Astrocyte (in vitro differentiated cells and primary cell): ENCODE measurements around the gene HDAC1. TPM values are rescaled to one million over a fixed set of nuclear protein-coding genes. Genes with fewer than 3 reads are reported as not detected.

Experiments
- DNase-seq: peaks from one replicate; pipeline ENCODE4 v3.0.0-alpha.2; 2010; ENCODE audit warnings: low read depth
- FAIRE-seq: peaks from 2 replicates; lab custom pipeline; 2011; peaks lifted over from hg19 to GRCh38; lab: Jason Lieb, UNC
- H2AFZ ChIP-seq: 2 replicates; pipeline ENCODE4 v1.6.0; 2012; ENCODE audit warnings: low read depth, low read length, inconsistent platforms
- H3K27ac ChIP-seq: 2 replicates; pipeline ENCODE4 v1.5.1; 2011; ENCODE audit warnings: low read depth, low read length, inconsistent platforms
- H3K27me3 ChIP-seq: 2 replicates; pipeline ENCODE4 v1.6.0; 2011; ENCODE audit warnings: low read length, inconsistent platforms; ENCODE audit not compliant: insufficient read depth
- H3K36me3 ChIP-seq: 2 replicates; pipeline ENCODE4 v1.5.1; 2011; ENCODE audit warnings: low read length, inconsistent platforms; ENCODE audit not compliant: insufficient read depth
- H3K4me1 ChIP-seq: 2 replicates; pipeline ENCODE4 v1.5.1; 2011; ENCODE audit warnings: low read length, inconsistent platforms; ENCODE audit not compliant: insufficient read depth
- H3K4me2 ChIP-seq: 2 replicates; pipeline ENCODE4 v1.6.0; 2012; ENCODE audit warnings: low read length, inconsistent platforms
- H3K4me3 ChIP-seq: 2 replicates; pipeline ENCODE4 v1.5.1; 2011; ENCODE audit warnings: low read depth, mild to moderate bottlenecking, low read length, inconsistent platforms; ENCODE audit not compliant: insufficient read depth
- H3K79me2 ChIP-seq: 2 replicates; pipeline ENCODE4 v1.6.0; 2012; ENCODE audit warnings: mild to moderate bottlenecking, low read length, inconsistent platforms; ENCODE audit not compliant: insufficient read depth
- H3K9ac ChIP-seq: 2 replicates; pipeline ENCODE4 v1.6.0; 2012; ENCODE audit warnings: mild to moderate bottlenecking, low read length, inconsistent platforms
- H3K9me3 ChIP-seq: 2 replicates; pipeline ENCODE4 v1.5.1; 2012; ENCODE audit warnings: low read depth, mild to moderate bottlenecking, low read length, inconsistent platforms; ENCODE audit not compliant: insufficient read depth
- H4K20me1 ChIP-seq: 2 replicates; pipeline ENCODE4 v1.6.0; 2012; ENCODE audit warnings: low read length, inconsistent platforms; ENCODE audit not compliant: insufficient read depth
- H3K27ac Mint-ChIP-seq: one replicate; pipeline ENCODE4 v1.8.0; 2021; ENCODE audit warnings: mild to moderate bottlenecking, mixed read lengths; ENCODE audit not compliant: unreplicated experiment
- H3K27me3 Mint-ChIP-seq: one replicate; pipeline ENCODE4 v1.8.0; 2021; ENCODE audit warnings: low read depth, mixed read lengths; ENCODE audit not compliant: unreplicated experiment
- H3K36me3 Mint-ChIP-seq: one replicate; pipeline ENCODE4 v1.8.0; 2021; ENCODE audit warnings: low read depth, mixed read lengths; ENCODE audit not compliant: unreplicated experiment
- H3K4me1 Mint-ChIP-seq: one replicate; pipeline ENCODE4 v1.8.0; 2021; ENCODE audit warnings: low read depth, mixed read lengths; ENCODE audit not compliant: unreplicated experiment
- H3K4me3 Mint-ChIP-seq: one replicate; pipeline ENCODE4 v1.8.0; 2021; ENCODE audit warnings: mild to moderate bottlenecking, moderate library complexity, mixed read lengths; ENCODE audit not compliant: unreplicated experiment
- H3K9me3 Mint-ChIP-seq: one replicate; pipeline ENCODE4 v1.8.0; 2021; ENCODE audit warnings: mild to moderate bottlenecking, mixed read lengths; ENCODE audit not compliant: unreplicated experiment
- EZH2 ChIP-seq: IDR thresholded peaks from 2 replicates; pipeline ENCODE4 v1.6.1; 2012; ENCODE audit warnings: mild to moderate bottlenecking, low read length, inconsistent platforms; ENCODE audit not compliant: insufficient read depth
- total RNA-seq: library from RNA; stranded (reverse); gene quantifications from 2 replicates; pipeline ENCODE4 v1.2.1, GENCODE V29; 2021
- TF ChIP-seq, protein P1 (sequence below): IDR thresholded peaks from 2 replicates; pipeline ENCODE4 v1.5.1; 2011; ENCODE audit warnings: low read depth, mild to moderate bottlenecking, inconsistent platforms, low read length, moderate library complexity; ENCODE audit not compliant: insufficient read depth

The HDAC1 gene
- total RNA-seq, 1 donor from 2014 or later = 99.6 TPM

DNA sequence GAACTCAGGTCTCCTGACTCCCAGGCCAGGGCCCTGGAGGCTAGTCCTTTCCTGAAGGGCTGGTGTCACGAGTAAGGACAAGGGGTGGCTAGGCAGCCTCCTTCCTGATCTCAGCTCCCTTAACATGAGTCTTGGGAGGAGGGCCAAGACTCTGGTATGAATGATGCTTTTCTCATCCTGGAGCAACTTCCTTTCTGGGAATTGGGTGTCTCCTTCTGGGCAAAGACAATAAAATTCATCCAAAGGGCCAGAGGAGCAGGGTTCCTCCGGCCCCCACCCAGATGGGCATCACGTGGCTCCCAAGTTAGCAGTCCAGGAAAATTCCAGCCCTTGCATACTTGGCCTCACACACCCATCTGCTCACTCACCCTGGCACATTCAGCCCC is 45.0 kb upstream of the HDAC1 start, which contains the start of gene FAM167B:
Gene FAM167B, plus strand, starts transcription at position 335 of the 386 bp plus-strand sequence. CDS start 200 bp downstream, outside the sequence.
- Histone ChIP-seq H3K36me3 (no peaks in the 10 kb centered on the region), H3K4me1 (peaks cover 23% of the 10 kb centered on the region), H3K4me3 (no peak within 1 kb of the TSS), H3K9me3 (no peaks in the 10 kb centered on the region), H3K79me2 (no peaks in the 10 kb centered on the region), H3K27ac (no peak within 1 kb of the TSS), H4K20me1 (no peaks in the 10 kb centered on the region), H3K27me3 (no peaks in the 10 kb centered on the region), H3K4me2 (peak within 1 kb of the TSS; percentile 72), H3K9ac (no peak within 1 kb of the TSS), H2AFZ (peak within 1 kb of the TSS; percentile 32)
- H3K36me3 Mint-ChIP-seq = no peaks in the 10 kb centered on the region
- FAIRE-seq (no peak), DNase-seq (peak; percentile 57)
- TF ChIP-seq, protein P1, sequence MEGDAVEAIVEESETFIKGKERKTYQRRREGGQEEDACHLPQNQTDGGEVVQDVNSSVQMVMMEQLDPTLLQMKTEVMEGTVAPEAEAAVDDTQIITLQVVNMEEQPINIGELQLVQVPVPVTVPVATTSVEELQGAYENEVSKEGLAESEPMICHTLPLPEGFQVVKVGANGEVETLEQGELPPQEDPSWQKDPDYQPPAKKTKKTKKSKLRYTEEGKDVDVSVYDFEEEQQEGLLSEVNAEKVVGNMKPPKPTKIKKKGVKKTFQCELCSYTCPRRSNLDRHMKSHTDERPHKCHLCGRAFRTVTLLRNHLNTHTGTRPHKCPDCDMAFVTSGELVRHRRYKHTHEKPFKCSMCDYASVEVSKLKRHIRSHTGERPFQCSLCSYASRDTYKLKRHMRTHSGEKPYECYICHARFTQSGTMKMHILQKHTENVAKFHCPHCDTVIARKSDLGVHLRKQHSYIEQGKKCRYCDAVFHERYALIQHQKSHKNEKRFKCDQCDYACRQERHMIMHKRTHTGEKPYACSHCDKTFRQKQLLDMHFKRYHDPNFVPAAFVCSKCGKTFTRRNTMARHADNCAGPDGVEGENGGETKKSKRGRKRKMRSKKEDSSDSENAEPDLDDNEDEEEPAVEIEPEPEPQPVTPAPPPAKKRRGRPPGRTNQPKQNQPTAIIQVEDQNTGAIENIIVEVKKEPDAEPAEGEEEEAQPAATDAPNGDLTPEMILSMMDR = no peak
- TF ChIP-seq EZH2 = no peak
- peaks cover 2% of the 10 kb centered on the region for H3K9me3 Mint-ChIP-seq
- H3K27ac Mint-ChIP-seq = no peak within 1 kb of the TSS
- peaks cover 10% of the 10 kb centered on the region for H3K4me1 Mint-ChIP-seq
- peak within 1 kb of the TSS; percentile 54 for H3K4me3 Mint-ChIP-seq
- peaks cover 1% of the 10 kb centered on the region for H3K27me3 Mint-ChIP-seq

DNA sequence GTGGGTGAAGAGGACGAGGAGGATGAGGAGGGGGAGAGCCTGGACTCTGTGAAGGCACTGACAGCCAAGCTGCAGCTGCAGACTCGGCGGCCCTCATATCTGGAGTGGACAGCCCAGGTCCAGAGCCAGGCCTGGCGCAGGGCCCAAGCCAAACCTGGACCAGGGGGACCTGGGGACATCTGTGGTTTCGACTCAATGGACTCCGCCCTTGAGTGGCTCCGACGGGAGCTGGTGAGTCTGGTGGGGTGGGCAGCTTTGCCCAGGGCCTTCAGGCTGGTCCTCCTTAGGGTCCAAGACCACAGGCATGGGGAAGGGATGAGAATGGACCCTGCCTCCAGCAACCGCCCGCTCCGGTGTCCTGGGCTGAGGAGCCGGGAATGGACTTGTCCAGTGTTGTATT is 44.4 kb upstream of the HDAC1 start:
- Histone ChIP-seq H3K27ac (no peak overlapping the region), H3K9ac (no peak overlapping the region), H3K36me3 (no peaks in the 10 kb centered on the region), H4K20me1 (no peaks in the 10 kb centered on the region), H2AFZ (no peak overlapping the region), H3K79me2 (no peaks in the 10 kb centered on the region), H3K27me3 (no peaks in the 10 kb centered on the region), H3K4me3 (no peak overlapping the region), H3K9me3 (no peaks in the 10 kb centered on the region), H3K4me2 (no peak overlapping the region), H3K4me1 (peaks cover 23% of the 10 kb centered on the region)
- no peak overlapping the region for H3K4me3 Mint-ChIP-seq
- no peak overlapping the region for H3K27ac Mint-ChIP-seq
- DNase-seq (no peak), FAIRE-seq (no peak)
- peaks cover 10% of the 10 kb centered on the region for H3K4me1 Mint-ChIP-seq
- peaks cover 5% of the 10 kb centered on the region for H3K27me3 Mint-ChIP-seq
- no peaks in the 10 kb centered on the region for H3K36me3 Mint-ChIP-seq
- no peak for TF ChIP-seq EZH2
- peaks cover 2% of the 10 kb centered on the region for H3K9me3 Mint-ChIP-seq

DNA sequence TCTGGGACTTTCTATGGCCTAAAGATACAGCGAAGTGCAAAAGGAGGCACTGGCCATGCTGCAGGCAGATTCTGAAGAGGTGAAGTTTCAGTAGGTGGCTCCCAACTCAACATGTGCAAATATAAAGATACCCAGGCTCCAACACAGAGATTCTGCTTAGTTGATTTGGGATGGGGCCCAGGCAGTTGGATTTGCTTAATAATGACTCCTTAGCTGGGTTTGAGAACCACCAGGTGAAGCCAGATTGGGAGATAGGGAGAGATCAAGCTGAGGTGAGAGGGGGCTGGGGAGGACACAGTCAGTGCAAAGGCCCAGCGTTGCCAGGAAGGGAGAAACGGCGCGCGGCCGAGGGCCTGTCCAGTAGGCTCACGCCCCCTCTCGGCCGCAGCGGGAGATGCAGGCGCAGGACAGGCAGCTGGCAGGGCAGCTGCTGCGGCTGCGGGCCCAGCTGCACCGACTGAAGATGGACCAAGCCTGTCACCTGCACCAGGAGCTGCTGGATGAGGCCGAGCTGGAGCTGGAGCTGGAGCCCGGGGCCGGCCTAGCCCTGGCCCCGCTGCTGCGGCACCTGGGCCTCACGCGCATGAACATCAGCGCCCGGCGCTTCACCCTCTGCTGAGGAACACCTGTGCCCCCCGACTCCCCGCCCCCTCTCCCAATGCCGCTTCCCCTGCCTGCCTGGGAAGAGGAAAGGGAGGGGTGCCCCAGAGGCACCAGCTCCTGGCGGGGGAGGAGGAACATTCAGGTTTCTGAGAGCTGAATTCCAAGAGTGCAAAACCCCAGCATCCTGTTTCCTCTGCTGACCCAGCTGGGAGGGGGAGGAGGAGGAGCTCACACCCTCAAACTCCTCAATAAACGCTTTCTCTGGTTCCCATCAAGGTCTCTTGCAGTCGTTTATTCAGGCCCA is 43.6 kb upstream of the HDAC1 start:
- H3K79me2 ChIP-seq = no peaks in the 10 kb centered on the region
- no peaks in the 10 kb centered on the region for H4K20me1 ChIP-seq
- no peaks in the 10 kb centered on the region for H3K36me3 ChIP-seq
- H3K27me3 ChIP-seq = no peaks in the 10 kb centered on the region
- H2AFZ ChIP-seq = peak overlapping the region; percentile 47
- Mint-ChIP-seq H3K27ac (no peak overlapping the region), H3K27me3 (peaks cover 12% of the 10 kb centered on the region), H3K9me3 (peaks cover 2% of the 10 kb centered on the region), H3K36me3 (no peaks in the 10 kb centered on the region), H3K4me3 (peak overlapping the region; percentile 54), H3K4me1 (peaks cover 10% of the 10 kb centered on the region)
- no peak overlapping the region for H3K9ac ChIP-seq
- H3K4me1 ChIP-seq = peaks cover 23% of the 10 kb centered on the region
- no peak for TF ChIP-seq EZH2
- TF ChIP-seq, protein P1 = peak; percentile 44
- no peak overlapping the region for H3K27ac ChIP-seq
- H3K9me3 ChIP-seq = no peaks in the 10 kb centered on the region
- no peak overlapping the region for H3K4me3 ChIP-seq
- peak overlapping the region; percentile 72 for H3K4me2 ChIP-seq
- no peak for DNase-seq
- FAIRE-seq = no peak
